Aorta (tissue), 5 donors: ENCODE data around the gene LLGL2. TPM values are rescaled to one million over a fixed set of nuclear protein-coding genes. Genes with fewer than 3 reads are reported as not detected.
"Not testable (repeated sequence)": the region's sequence is repeated elsewhere in the genome, so short reads cannot be mapped to it uniquely, and the experiment has no call there.

Experiments used
- ATAC-seq: fragments of 200-7000 bp; cut with Tn5 transposase; one replicate; pipeline ENCODE4 v1.9.1; 2022; ENCODE audit warnings: moderate library complexity; ENCODE audit not compliant: low FRiP score
- DNase-seq, 2 donors: peaks; one replicate each; pipeline ENCODE4 v3.0.0-alpha.2; 2020
- H3K27ac ChIP-seq, 2 donors: one replicate each; pipeline ENCODE4 v1.5.1; 2013; ENCODE audit warnings: low read length in 2 of 2, mild to moderate bottlenecking in 2 of 2, moderate library complexity in 2 of 2, control low read depth in 1 of 2, inconsistent platforms in 1 of 2, low read depth in 1 of 2
- H3K27me3 ChIP-seq, 2 donors: one replicate each; pipeline ENCODE4 v1.6.1; 2013; ENCODE audit warnings: control low read depth in 1 of 2, low read length in 1 of 2, mild to moderate bottlenecking in 1 of 2, moderate library complexity in 1 of 2; ENCODE audit not compliant: insufficient read depth in 2 of 2, control insufficient read depth in 1 of 2
- H3K36me3 ChIP-seq, 2 donors: one replicate each; pipeline ENCODE4 v1.6.1; 2013; ENCODE audit warnings: control low read depth in 1 of 2, low read length in 1 of 2, mild to moderate bottlenecking in 1 of 2; ENCODE audit not compliant: insufficient read depth in 2 of 2, control insufficient read depth in 1 of 2
- H3K4me1 ChIP-seq, 2 donors: one replicate each; pipeline ENCODE4 v1.6.1; 2013; ENCODE audit warnings: low read length in 2 of 2, control low read depth in 1 of 2, mild to moderate bottlenecking in 1 of 2, moderate library complexity in 1 of 2; ENCODE audit not compliant: insufficient read depth in 2 of 2, control insufficient read depth in 1 of 2
- H3K4me3 ChIP-seq, 2 donors: one replicate each; pipeline ENCODE4 v1.5.1; 2013; ENCODE audit warnings: low read length in 2 of 2, control low read depth in 1 of 2, mild to moderate bottlenecking in 1 of 2
- H3K9me3 ChIP-seq: one replicate; pipeline ENCODE4 v1.6.1; 2013; ENCODE audit warnings: mild to moderate bottlenecking, low read length; ENCODE audit not compliant: control insufficient read depth
- WGBS, 2 donors: extraction: QIAGEN DNeasy Blood & Tissue Kit; methylation state at CpG; one replicate each; pipeline ENCODE4 v1.1.7; 2013; 5-methylcytosine and 5-hydroxymethylcytosine counted together
- intact Hi-C, 2 donors: fragments of 100-400 bp; cut with DNase I; formaldehyde crosslinking; loops; one replicate each; pipeline versions ENCODE4 v1.14.2 to v1.15.0; 2022
- polyA plus RNA-seq, 2 donors: library from polyadenylated mRNA; stranded (reverse); fragments of 200-250 nt; gene quantifications; one replicate each; pipeline ENCODE4 v1.2.3, GENCODE V29; 2013
- total RNA-seq, 2 donors: library from RNA; stranded (reverse); fragmentation: NEBNext Ultra II Directional; extraction: Animal tissue kit (Norgen Biotek cat#: 25700); gene quantifications; one replicate each; pipeline ENCODE4 v1.2.1, GENCODE V29; 2021
- donor health status: healthy with polysubstance abuse.
- donor health status: Bipolar disorder and iron deficiency.
- donor health status: DM: no; HTN: no; CAD: no.
- donor health status: DM: no; HTN: no; CAD: no.
- donor health status: DM: yes; HTN: yes; CAD: no.

Gene LLGL2
- total and polyA plus RNA-seq, 4 donors: 9.7 to 14.4 (median 10.6) TPM

DNA sequence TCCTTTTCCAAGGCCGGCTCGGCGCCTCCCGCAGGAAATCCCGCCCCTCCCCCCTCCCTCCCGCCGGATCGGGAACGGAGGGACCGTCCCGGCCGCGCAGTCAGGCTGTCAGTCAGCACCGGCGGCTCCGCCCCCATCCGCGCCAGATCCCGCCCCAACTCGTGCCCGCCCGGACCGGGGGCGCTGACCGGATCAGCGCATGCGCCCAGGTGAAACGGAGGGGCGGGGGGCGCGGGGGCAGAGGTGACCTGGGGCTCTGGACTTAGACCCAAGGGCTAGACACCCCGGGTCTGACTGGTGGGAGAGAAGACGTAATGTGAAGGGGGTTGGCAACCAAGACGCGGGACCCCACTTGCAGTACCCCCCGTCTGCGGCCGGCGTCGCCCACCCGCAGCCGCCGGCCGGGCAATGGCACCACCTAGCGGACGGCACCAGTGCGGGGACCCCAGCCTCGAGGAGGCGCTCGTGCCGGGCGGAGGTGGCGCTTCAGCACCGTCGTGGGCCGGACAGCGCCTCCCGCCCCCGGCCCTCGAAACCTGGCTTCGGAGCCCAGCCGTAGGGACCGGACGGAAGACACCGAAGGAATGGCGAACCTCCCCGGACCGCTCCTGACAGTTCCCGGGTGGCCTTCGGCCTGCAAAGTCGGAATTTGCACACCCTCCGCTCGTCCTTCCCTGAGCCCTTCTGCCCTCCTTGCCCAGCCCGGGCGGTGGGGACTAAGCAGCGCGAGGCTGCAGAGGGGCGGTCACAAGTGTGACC is 9.8 kb upstream of the LLGL2 start, which contains the start of gene CASKIN2:
Gene CASKIN2, minus strand, starts transcription at position 42 of the 759 bp plus-strand sequence. CDS start 1,733 bp downstream, outside the sequence.
- H3K27me3 ChIP-seq: no peaks in the 10 kb centered on the region
- H3K27ac ChIP-seq: peak within 1 kb of the TSS in 1 of 2 donors; percentile 34
- 0 to 1% methylated on average over 53 to 78 of the region's 78 CpGs for WGBS, 2 donors
- intact Hi-C loops: loop anchor here (1.0 to 10.0 kb wide), 6 partner anchors 72 to 362 kb away; partner anchors contain the start of genes MYO15B (in 1 of the 2) and TRIM47 (in 1 of the 2)
- no peaks in the 10 kb centered on the region for H3K9me3 ChIP-seq
- ATAC-seq: peak; percentile 94
- peak within 1 kb of the TSS; percentile 61 to 77 for H3K4me3 ChIP-seq
- H3K36me3 ChIP-seq: no peaks in the 10 kb centered on the region
- DNase-seq: peak; percentile 96 to 99
- peaks cover 0 to 2% of the 10 kb centered on the region in 2 donors for H3K4me1 ChIP-seq

- 0% methylated on average over 26 to 45 of the region's 45 CpGs for WGBS, 2 donors
- Histone ChIP-seq H3K36me3 (no peaks in the 10 kb centered on the region), H3K4me3 (peak within 1 kb of the TSS; percentile 61 to 77), H3K9me3 (no peaks in the 10 kb centered on the region), H3K27me3 (no peaks in the 10 kb centered on the region), H3K27ac (peak within 1 kb of the TSS in 1 of 2 donors; percentile 15), H3K4me1 (peaks cover 0 to 2% of the 10 kb centered on the region in 2 donors)
- ATAC-seq (peak; percentile 95), DNase-seq (peak; percentile 98 to 99)
- intact Hi-C loops: loop anchor here (1.0 to 10.0 kb wide), 4 partner anchors 71 to 361 kb away; partner anchors contain the start of genes MYO15B (in 1 of the 2) and TRIM47 (in 1 of the 2)
These were observed 9.3 kb upstream of the LLGL2 start, which contains the start of gene TSEN54 for GRCh38 chr17:75516255-75516618. Gene TSEN54 (plus strand): TSS chr17:75516528. CDS start chr17:75516561, 33 bp downstream.

- Histone ChIP-seq H3K9me3 (no peaks in the 10 kb centered on the region), H3K36me3 (no peaks in the 10 kb centered on the region), H3K27me3 (no peaks in the 10 kb centered on the region), H3K4me3 (peak overlapping the region; percentile 19 to 77), H3K27ac (no peak overlapping the region), H3K4me1 (peaks cover 0 to 2% of the 10 kb centered on the region in 2 donors)
- intact Hi-C loops: loop anchor here (1.0 to 10.0 kb wide), 4 partner anchors 71 to 361 kb away; partner anchors contain the start of genes MYO15B (in 1 of the 2) and TRIM47 (in 1 of the 2)
- DNase-seq (peak in 1 of 2 donors; percentile 65), ATAC-seq (no peak)
- WGBS, 2 donors: 0 to 1% methylated on average over 43 to 65 of the region's 65 CpGs
These were observed 8.7 kb upstream of the LLGL2 start for GRCh38 chr17:75516619-75517296.

- DNase-seq (peak in 1 of 2 donors; percentile 44), ATAC-seq (no peak)
- peaks cover 0 to 2% of the 10 kb centered on the region in 2 donors for H3K4me1 ChIP-seq
- 41% methylated on average over 10 of the region's 10 CpGs for WGBS, 2 donors
- intact Hi-C loops: loop anchor here (5.0 to 10.0 kb wide), 3 partner anchors 70 to 360 kb away; partner anchors contain the start of genes MYO15B (in 1 of the 2) and TRIM47 (in 1 of the 2)
- H3K4me3 ChIP-seq: peak overlapping the region in 1 of 2 donors; percentile 19
- H3K27ac ChIP-seq: no peak overlapping the region
- no peaks in the 10 kb centered on the region for H3K9me3 ChIP-seq
- no peaks in the 10 kb centered on the region for H3K36me3 ChIP-seq
- H3K27me3 ChIP-seq: no peaks in the 10 kb centered on the region
These were observed 8.1 kb upstream of the LLGL2 start for GRCh38 chr17:75517297-75517865.

GRCh38 chr17:75518201-75518600 is 7.3 kb upstream of the LLGL2 start:
- WGBS, 2 donors: 91 to 94% methylated on average over 3 of the region's 3 CpGs
- H3K9me3 ChIP-seq: no peaks in the 10 kb centered on the region
- H3K27ac ChIP-seq: no peak overlapping the region
- no peaks in the 10 kb centered on the region for H3K36me3 ChIP-seq
- ATAC-seq: no peak
- H3K4me3 ChIP-seq: no peak overlapping the region
- intact Hi-C loops: loop anchor here (5.0 to 10.0 kb wide), 3 partner anchors 69 to 359 kb away; partner anchors contain the start of genes MYO15B (in 1 of the 2) and TRIM47 (in 1 of the 2)
- no peaks in the 10 kb centered on the region for H3K27me3 ChIP-seq
- DNase-seq: no peak
- peaks cover 0 to 2% of the 10 kb centered on the region in 2 donors for H3K4me1 ChIP-seq

GRCh38 chr17:75518983-75519537 is 6.4 kb upstream of the LLGL2 start:
- DNase-seq: no peak
- Histone ChIP-seq H3K27me3 (no peaks in the 10 kb centered on the region), H3K36me3 (no peaks in the 10 kb centered on the region), H3K27ac (no peak overlapping the region), H3K4me3 (no peak overlapping the region), H3K4me1 (no peaks in the 10 kb centered on the region), H3K9me3 (no peaks in the 10 kb centered on the region)
- intact Hi-C loops: loop anchor here (5.0 to 10.0 kb wide), 3 partner anchors 68 to 358 kb away; partner anchors contain the start of genes MYO15B (in 1 of the 2) and TRIM47 (in 1 of the 2)
- WGBS, 2 donors: 94 to 95% methylated on average over 9 of the region's 9 CpGs
- no peak for ATAC-seq

DNA sequence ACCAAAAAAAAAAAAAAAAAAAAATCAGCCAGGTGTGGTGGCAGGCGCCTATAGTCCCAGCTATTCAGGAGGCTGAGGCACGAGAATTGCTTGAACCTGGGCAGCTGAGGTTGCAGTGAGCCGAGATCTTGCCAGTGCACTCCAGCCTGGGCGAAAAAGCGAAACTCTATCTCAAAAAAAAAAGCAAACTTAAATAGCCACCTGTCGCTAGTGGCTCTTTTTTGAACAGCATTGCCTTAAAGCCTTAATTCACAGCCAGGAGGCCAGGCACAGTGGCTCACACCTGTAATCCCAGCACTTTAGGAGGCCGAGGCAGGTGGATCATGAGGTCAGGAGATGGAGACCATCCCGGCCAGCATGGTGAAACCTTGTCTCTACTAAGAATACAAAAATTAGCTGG is 5.1 kb upstream of the LLGL2 start:
- H3K27ac ChIP-seq, DNase-seq, H3K9me3 ChIP-seq, H3K27me3 ChIP-seq, ATAC-seq, H3K36me3 ChIP-seq, H3K4me3 ChIP-seq, intact Hi-C loops, H3K4me1 ChIP-seq: not testable (repeated sequence)
- WGBS, 2 donors: 91% methylated on average over 8 of the region's 8 CpGs

GRCh38 chr17:75521290-75521689 is 4.2 kb upstream of the LLGL2 start:
- 90 to 92% methylated on average over 8 of the region's 8 CpGs for WGBS, 2 donors
- Histone ChIP-seq H3K9me3 (no peaks in the 10 kb centered on the region), H3K36me3 (no peaks in the 10 kb centered on the region), H3K27ac (no peak overlapping the region), H3K4me3 (no peak overlapping the region), H3K27me3 (no peaks in the 10 kb centered on the region), H3K4me1 (no peaks in the 10 kb centered on the region)
- intact Hi-C loops: no loop called here
- ATAC-seq (no peak), DNase-seq (no peak)
